HG03460 (cell line): Measurements from ENCODE around the gene IRGQ.
"Not testable (repeated sequence)": the region's sequence is repeated elsewhere in the genome, so short reads cannot be mapped to it uniquely, and the experiment has no call there.

Experiments
- ATAC-seq: cut with Tn5 transposase; IDR thresholded peaks from one replicate; pipeline ENCODE4 v1.9.1; 2021; ENCODE audit not compliant: unreplicated experiment

The IRGQ gene

GRCh38 chr19:43574424-43575155 is 21.3 kb downstream of the IRGQ start:
- no peak for ATAC-seq

- ATAC-seq = no peak
These were observed 23.8 kb downstream of the IRGQ start for GRCh38 chr19:43572171-43572588.

GRCh38 chr19:43570174-43570791 is 25.7 kb downstream of the IRGQ start:
- no peak for ATAC-seq

GRCh38 chr19:43569657-43570056 is 26.3 kb downstream of the IRGQ start:
- no peak for ATAC-seq

- ATAC-seq = no peak
These were observed 31.1 kb downstream of the IRGQ start for GRCh38 chr19:43564800-43565199.

- ATAC-seq = no peak
These were observed 32.0 kb downstream of the IRGQ start for GRCh38 chr19:43563816-43564457.

- ATAC-seq = peak; percentile 82
These were observed 33.2 kb downstream of the IRGQ start for GRCh38 chr19:43562698-43563241.

- no peak for ATAC-seq
These were observed 33.7 kb downstream of the IRGQ start for GRCh38 chr19:43562226-43562697.

GRCh38 chr19:43561139-43561970 is 34.6 kb downstream of the IRGQ start:
- no peak for ATAC-seq

GRCh38 chr19:43560687-43561086 is 35.2 kb downstream of the IRGQ start:
- ATAC-seq = no peak

- ATAC-seq = no peak
These were observed 40.7 kb downstream of the IRGQ start for GRCh38 chr19:43555185-43555770.

GRCh38 chr19:43554317-43554895 is 41.5 kb downstream of the IRGQ start:
- no peak for ATAC-seq

- no peak for ATAC-seq
These were observed 42.3 kb downstream of the IRGQ start for GRCh38 chr19:43553656-43554055.

- no peak for ATAC-seq
These were observed 43.3 kb downstream of the IRGQ start for GRCh38 chr19:43552616-43553015.

- ATAC-seq = no peak
These were observed 43.8 kb downstream of the IRGQ start for GRCh38 chr19:43552198-43552450.

GRCh38 chr19:43551399-43552197 is 44.3 kb downstream of the IRGQ start:
- no peak for ATAC-seq

- ATAC-seq = no peak
These were observed 47.2 kb downstream of the IRGQ start for GRCh38 chr19:43548706-43549105.

- ATAC-seq = not testable (repeated sequence)
These were observed 48.0 kb downstream of the IRGQ start for GRCh38 chr19:43547926-43548325.

GRCh38 chr19:43546581-43546980 is 49.4 kb downstream of the IRGQ start:
- ATAC-seq = no peak

- ATAC-seq = no peak
These were observed 50.0 kb downstream of the IRGQ start for GRCh38 chr19:43545981-43546380.
